Endodermal cell (in vitro differentiated cells): ENCODE measurements around the gene CALD1. TPM values are rescaled to one million over a fixed set of nuclear protein-coding genes. Genes with fewer than 3 reads are reported as not detected.
A peak's percentile ranks its signal among the peaks of the same experiment; 100 is the strongest.

ENCODE experiments used
- DNase-seq: peaks from one replicate; pipeline ENCODE4 v3.0.0-alpha.2; 2017
- H3K27ac ChIP-seq: 2 replicates; pipeline ENCODE4 v1.5.1; 2013; ENCODE audit warnings: mild to moderate bottlenecking, low read depth, low read length, moderate library complexity
- H3K27me3 ChIP-seq: 2 replicates; pipeline ENCODE4 v1.6.1; 2013; ENCODE audit warnings: mild to moderate bottlenecking, low read length, moderate library complexity; ENCODE audit not compliant: insufficient read depth, control insufficient read depth, poor library complexity, severe bottlenecking
- H3K36me3 ChIP-seq: 2 replicates; pipeline ENCODE4 v1.7.0; 2013; ENCODE audit warnings: mild to moderate bottlenecking, low read length, moderate library complexity; ENCODE audit not compliant: control insufficient read depth, insufficient read depth
- H3K4me1 ChIP-seq: one replicate; pipeline ENCODE4 v1.7.0; 2013; ENCODE audit warnings: low read length; ENCODE audit not compliant: control insufficient read depth, insufficient read depth
- H3K4me3 ChIP-seq: 2 replicates; pipeline ENCODE4 v1.5.1; 2013; ENCODE audit warnings: mild to moderate bottlenecking, low read length, moderate library complexity
- H3K9ac ChIP-seq: 2 replicates; pipeline ENCODE4 v1.6.1; 2013; ENCODE audit warnings: mild to moderate bottlenecking, low read length, moderate library complexity; ENCODE audit not compliant: poor library complexity, severe bottlenecking; ENCODE audit errors: extremely low read depth
- H3K9me3 ChIP-seq: 2 replicates; pipeline ENCODE4 v1.6.1; 2013; ENCODE audit warnings: mild to moderate bottlenecking, low read length, moderate library complexity; ENCODE audit not compliant: control insufficient read depth
- H3K27ac Mint-ChIP-seq: 2 replicates; pipeline ENCODE4 v1.8.0; 2020; ENCODE audit warnings: mixed read lengths
- H3K27me3 Mint-ChIP-seq: 2 replicates; pipeline ENCODE4 v1.8.0; 2021; ENCODE audit warnings: mild to moderate bottlenecking, mixed read lengths; ENCODE audit not compliant: insufficient read depth
- H3K36me3 Mint-ChIP-seq: 2 replicates; pipeline ENCODE4 v1.8.0; 2020; ENCODE audit warnings: low read depth, mixed read lengths
- H3K4me1 Mint-ChIP-seq: 2 replicates; pipeline ENCODE4 v1.8.0; 2020; ENCODE audit warnings: mixed read lengths
- H3K4me3 Mint-ChIP-seq: 2 replicates; pipeline ENCODE4 v1.8.0; 2020; ENCODE audit warnings: mild to moderate bottlenecking, moderate library complexity, mixed read lengths
- H3K9me3 Mint-ChIP-seq: 2 replicates; pipeline ENCODE4 v1.8.0; 2020; ENCODE audit warnings: mild to moderate bottlenecking, mixed read lengths
- WGBS, 2 experiments: methylation state at CpG; one replicate each; pipeline versions ENCODE4 v1.1.5 to v1.1.7; 2013; ENCODE audit warnings: missing lambda C conversion rate in 2 of 2, mixed read lengths in 1 of 2; ENCODE audit not compliant: insufficient coverage in 1 of 2, insufficient read length in 1 of 2; 5-methylcytosine and 5-hydroxymethylcytosine counted together
- total RNA-seq, 2 donors: library from RNA; stranded (reverse); fragmentation: NEBNext Ultra II Directional in 1 of 2; extraction: Animal tissue kit (Norgen Biotek cat#: 25700) in 1 of 2; gene quantifications; 2 replicates in 1 of 2; 3 replicates in 1 of 2; pipeline ENCODE4 v1.2.1, GENCODE V29; 2021
- TF ChIP-seq, protein P1 (sequence below): fragments of 200-600 bp; sonication (generic); conservative IDR thresholded peaks from 2 replicates; pipeline ENCODE4 v1.5.0; 2021; ENCODE audit warnings: antibody characterized with exemption, mild to moderate bottlenecking

Gene CALD1
- total RNA-seq, 2 donors from 2014 or later = 111 to 132 TPM

DNA sequence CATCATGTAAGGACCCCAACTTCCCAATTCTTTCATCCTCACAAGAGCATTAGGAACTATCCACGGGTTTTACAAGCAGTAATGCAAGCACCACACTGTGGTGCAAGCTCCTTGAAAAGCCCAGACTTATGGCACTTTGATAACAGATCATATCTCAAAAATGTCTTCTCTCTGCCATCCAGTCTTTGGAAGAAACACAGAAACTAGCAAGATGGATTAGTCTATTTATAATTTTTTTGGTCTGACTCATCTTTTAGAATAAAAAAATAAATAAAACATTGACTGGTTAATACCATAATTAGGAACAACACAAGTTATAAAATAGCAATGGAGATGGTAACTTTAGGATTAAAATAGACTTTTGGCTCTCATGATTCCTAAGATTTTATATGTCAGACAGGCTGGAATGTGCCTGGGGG is 49.0 kb upstream of the CALD1 start:
- H3K9ac ChIP-seq = no peak overlapping the region
- no peak overlapping the region for H3K27ac Mint-ChIP-seq
- H3K27ac ChIP-seq = no peak overlapping the region

DNA sequence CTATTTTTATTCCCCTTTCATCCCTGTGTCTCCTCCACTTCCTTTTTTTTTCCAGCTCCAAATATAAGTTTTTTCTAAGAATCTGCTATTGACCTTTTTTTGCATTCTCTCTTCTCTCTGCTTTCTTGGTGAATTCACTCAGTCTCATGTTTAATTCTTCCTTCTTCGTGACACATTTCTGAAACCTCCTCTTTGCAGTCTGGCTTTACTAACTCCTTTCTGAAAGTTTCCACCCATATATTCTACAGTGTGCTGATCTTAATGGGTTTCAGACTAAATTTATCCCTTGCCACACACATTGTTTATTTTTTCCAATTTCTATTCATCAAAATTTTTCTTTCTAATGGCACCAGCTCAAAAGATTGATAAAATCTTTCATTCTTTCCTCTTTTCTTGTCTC is 47.8 kb upstream of the CALD1 start:
- H3K9me3 ChIP-seq = no peaks in the 10 kb centered on the region
- no peak overlapping the region for H3K4me3 Mint-ChIP-seq
- no peaks in the 10 kb centered on the region for H3K27me3 ChIP-seq
- H3K27ac Mint-ChIP-seq = no peak overlapping the region
- H3K9ac ChIP-seq = no peak overlapping the region
- H3K27ac ChIP-seq = no peak overlapping the region
- H3K36me3 Mint-ChIP-seq = no peaks in the 10 kb centered on the region
- 81 to 100% methylated on average over 1 of the region's 1 CpG for WGBS, 2 experiments
- TF ChIP-seq, protein P1, sequence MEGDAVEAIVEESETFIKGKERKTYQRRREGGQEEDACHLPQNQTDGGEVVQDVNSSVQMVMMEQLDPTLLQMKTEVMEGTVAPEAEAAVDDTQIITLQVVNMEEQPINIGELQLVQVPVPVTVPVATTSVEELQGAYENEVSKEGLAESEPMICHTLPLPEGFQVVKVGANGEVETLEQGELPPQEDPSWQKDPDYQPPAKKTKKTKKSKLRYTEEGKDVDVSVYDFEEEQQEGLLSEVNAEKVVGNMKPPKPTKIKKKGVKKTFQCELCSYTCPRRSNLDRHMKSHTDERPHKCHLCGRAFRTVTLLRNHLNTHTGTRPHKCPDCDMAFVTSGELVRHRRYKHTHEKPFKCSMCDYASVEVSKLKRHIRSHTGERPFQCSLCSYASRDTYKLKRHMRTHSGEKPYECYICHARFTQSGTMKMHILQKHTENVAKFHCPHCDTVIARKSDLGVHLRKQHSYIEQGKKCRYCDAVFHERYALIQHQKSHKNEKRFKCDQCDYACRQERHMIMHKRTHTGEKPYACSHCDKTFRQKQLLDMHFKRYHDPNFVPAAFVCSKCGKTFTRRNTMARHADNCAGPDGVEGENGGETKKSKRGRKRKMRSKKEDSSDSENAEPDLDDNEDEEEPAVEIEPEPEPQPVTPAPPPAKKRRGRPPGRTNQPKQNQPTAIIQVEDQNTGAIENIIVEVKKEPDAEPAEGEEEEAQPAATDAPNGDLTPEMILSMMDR = no peak
- H3K27me3 Mint-ChIP-seq = peaks cover 7% of the 10 kb centered on the region
- no peak overlapping the region for H3K4me3 ChIP-seq
- no peaks in the 10 kb centered on the region for H3K36me3 ChIP-seq
- no peaks in the 10 kb centered on the region for H3K4me1 ChIP-seq
- H3K9me3 Mint-ChIP-seq = no peaks in the 10 kb centered on the region
- no peaks in the 10 kb centered on the region for H3K4me1 Mint-ChIP-seq
- no peak for DNase-seq

More for the DNA sequence above, 49.0 kb upstream of the CALD1 start:
- WGBS, 2 experiments = 59 to 71% methylated on average over 1 of the region's 1 CpG
- Histone ChIP-seq H3K4me1 (no peaks in the 10 kb centered on the region), H3K36me3 (no peaks in the 10 kb centered on the region), H3K4me3 (no peak overlapping the region), H3K9me3 (no peaks in the 10 kb centered on the region), H3K27me3 (no peaks in the 10 kb centered on the region)
- Mint-ChIP-seq H3K9me3 (no peaks in the 10 kb centered on the region), H3K4me1 (no peaks in the 10 kb centered on the region), H3K36me3 (no peaks in the 10 kb centered on the region), H3K4me3 (no peak overlapping the region), H3K27me3 (peaks cover 7% of the 10 kb centered on the region)
- TF ChIP-seq, protein P1 = no peak
- peak; percentile 10 for DNase-seq

DNA sequence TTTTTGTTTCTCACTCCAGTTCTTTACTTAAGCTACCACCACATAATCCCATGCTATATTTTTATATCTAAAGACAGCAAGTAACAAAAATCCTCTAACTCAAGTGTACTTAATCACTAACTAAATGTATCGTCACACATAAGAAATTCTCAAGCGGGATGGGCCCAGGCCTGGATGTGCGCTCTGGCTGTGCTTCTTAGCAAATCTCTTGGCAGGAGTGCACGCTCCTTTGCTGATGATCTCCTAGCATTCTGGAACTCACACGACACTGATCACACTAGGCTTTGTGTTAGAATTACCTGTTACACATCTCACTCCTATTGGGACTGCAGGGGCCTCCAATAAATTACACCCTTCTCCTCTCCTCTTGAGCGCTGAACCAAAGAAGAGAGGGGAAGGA is 46.7 kb upstream of the CALD1 start:
- H3K4me1 ChIP-seq = no peaks in the 10 kb centered on the region
- H3K36me3 Mint-ChIP-seq = no peaks in the 10 kb centered on the region
- H3K9me3 ChIP-seq = no peaks in the 10 kb centered on the region
- TF ChIP-seq, protein P1 = no peak
- DNase-seq = peak; percentile 10
- H3K4me3 ChIP-seq = no peak overlapping the region
- H3K27ac Mint-ChIP-seq = no peak overlapping the region
- no peaks in the 10 kb centered on the region for H3K9me3 Mint-ChIP-seq
- H3K27ac ChIP-seq = no peak overlapping the region
- no peak overlapping the region for H3K9ac ChIP-seq
- peaks cover 7% of the 10 kb centered on the region for H3K27me3 Mint-ChIP-seq
- WGBS, 2 experiments = 92 to 95% methylated on average over 5 to 6 of the region's 6 CpGs
- no peaks in the 10 kb centered on the region for H3K27me3 ChIP-seq
- H3K4me1 Mint-ChIP-seq = no peaks in the 10 kb centered on the region
- H3K36me3 ChIP-seq = no peaks in the 10 kb centered on the region
- H3K4me3 Mint-ChIP-seq = no peak overlapping the region
